Pancreas (tissue), 10 donors: ENCODE data around the gene PTTG1. TPM values are rescaled to one million over a fixed set of nuclear protein-coding genes. Genes with fewer than 3 reads are reported as not detected.
A peak's percentile ranks its signal among the peaks of the same experiment; 100 is the strongest.

Source experiments
- ATAC-seq, 4 donors: fragments of 200-7000 bp; cut with Tn5 transposase; one replicate each; pipeline versions ENCODE4 v1.8.0 to v1.9.1; 2020; ENCODE audit warnings: mild to moderate bottlenecking in 4 of 4, moderate library complexity in 4 of 4
- DNase-seq, 6 donors: peaks; one replicate each; pipeline ENCODE4 v3.0.0-alpha.2; 2020
- FAIRE-seq: peaks from 2 replicates; lab custom pipeline; 2012; peaks lifted over from hg19 to GRCh38; lab: Jason Lieb, UNC
- H3K27ac ChIP-seq, 4 donors: fragments of 200-600 bp; sonication (generic); 1 replicate in 3 of 4; 2 replicates in 1 of 4; pipeline versions ENCODE4 v1.5.0 to v1.8.0; 2020
- H3K27me3 ChIP-seq, 4 donors: fragments of 200-600 bp; one replicate each; pipeline ENCODE4 v1.8.0; 2021
- H3K36me3 ChIP-seq, 3 donors: fragments of 200-600 bp; sonication (generic) in 1 of 3; one replicate each; pipeline versions ENCODE4 v1.5.0 to v1.8.0; 2020 to 2021
- H3K4me1 ChIP-seq, 3 donors: fragments of 200-600 bp; one replicate each; pipeline ENCODE4 v1.8.0; 2021
- H3K4me3 ChIP-seq, 4 donors: fragments of 200-600 bp; sonication (generic) in 2 of 4; one replicate each; pipeline versions ENCODE4 v1.5.0 to v1.8.0; 2020 to 2021
- H3K9me3 ChIP-seq, 4 donors: fragments of 200-600 bp; one replicate each; pipeline ENCODE4 v1.8.0; 2021
- WGBS, 2 donors: extraction: QIAGEN DNeasy Blood & Tissue Kit; methylation state at CpG; one replicate each; pipeline ENCODE4 v1.1.7; 2013; 5-methylcytosine and 5-hydroxymethylcytosine counted together
- intact Hi-C, 3 donors: fragments of 100-400 bp; cut with DNase I; formaldehyde crosslinking; loops; one replicate each; pipeline versions ENCODE4 v1.11.1 to v1.14.2; 2022
- polyA plus RNA-seq, 2 donors: library from polyadenylated mRNA; stranded (reverse); fragments of 200-250 nt; gene quantifications; one replicate each; pipeline ENCODE4 v1.2.3, GENCODE V29; 2013
- total RNA-seq, 6 donors: library from RNA; stranded (reverse); fragmentation: NEBNext Ultra II Directional in 4 of 6; extraction: Animal tissue kit (Norgen Biotek cat#: 25700) in 4 of 6; gene quantifications; one replicate each; pipeline versions ENCODE4 v1.2.1 to v1.2.4, GENCODE V29; 2021 to 2023
- TF ChIP-seq, protein P1 (sequence below), 4 donors: fragments of 200-600 bp; sonication (generic) in 3 of 4; IDR thresholded peaks; one replicate each; pipeline versions ENCODE4 v1.5.0 to v1.8.0; 2021; ENCODE audit warnings: antibody characterized with exemption in 4 of 4
- donor health status: healthy with polysubstance abuse.
- donor health status: DM: no; HTN: no; CAD: no; lungs with moderate emphysema.
- donor health status: DM: no; HTN: no; CAD: no.
- donor health status: control.
- donor health status: control.
- donor health status: Bipolar disorder and iron deficiency.
- donor health status: DM: yes; HTN: yes; CAD: no.
- donor health status: DM: no; HTN: no; CAD: no.
- donor health status: DM: no; HTN: no; CAD: no.
- donor health status: DM: yes; HTN: yes; CAD: no.

Gene PTTG1
- total and polyA plus RNA-seq, 8 donors: 0.31 to 2.7 (median 1.3) TPM; not detected in 1

DNA sequence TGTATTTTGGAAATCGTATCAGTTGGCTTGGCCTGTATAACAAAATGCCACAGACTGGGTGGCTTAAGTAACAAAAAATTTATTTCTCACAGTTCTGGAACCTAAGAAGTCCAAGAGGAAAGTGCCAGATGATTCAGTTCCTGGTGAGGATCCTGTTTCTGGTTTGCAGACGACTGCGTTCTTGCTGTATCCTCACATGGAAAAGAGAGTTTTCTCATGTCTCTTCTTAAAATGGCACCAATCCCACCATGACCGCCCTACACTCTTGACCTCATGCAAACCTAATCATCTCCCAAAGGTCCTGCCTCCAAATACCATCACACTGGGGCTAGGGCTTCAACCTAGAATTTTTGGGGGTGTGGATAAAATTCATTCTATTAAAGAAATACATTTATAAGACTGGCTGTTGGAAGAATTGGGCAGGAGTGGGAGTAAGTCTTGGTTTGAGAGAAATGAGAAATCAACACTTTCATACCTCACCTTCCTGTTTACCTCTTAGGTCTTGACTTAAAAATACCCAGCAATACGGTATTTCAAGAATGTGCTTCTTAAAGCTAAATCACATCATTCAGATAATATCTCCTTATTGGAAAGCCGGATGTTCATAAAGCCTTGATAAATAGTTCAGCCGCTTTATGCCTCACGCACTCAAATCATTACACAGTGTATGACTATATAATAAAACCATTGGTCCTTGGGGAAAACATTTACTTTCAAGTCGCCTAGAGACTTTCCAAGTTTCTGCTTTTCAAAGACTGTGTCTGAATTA lies 28.7 kb downstream of the PTTG1 start:
- WGBS, 2 donors: 87 to 90% methylated on average over 9 of the region's 9 CpGs
- no peak for FAIRE-seq
- TF ChIP-seq, protein P1, sequence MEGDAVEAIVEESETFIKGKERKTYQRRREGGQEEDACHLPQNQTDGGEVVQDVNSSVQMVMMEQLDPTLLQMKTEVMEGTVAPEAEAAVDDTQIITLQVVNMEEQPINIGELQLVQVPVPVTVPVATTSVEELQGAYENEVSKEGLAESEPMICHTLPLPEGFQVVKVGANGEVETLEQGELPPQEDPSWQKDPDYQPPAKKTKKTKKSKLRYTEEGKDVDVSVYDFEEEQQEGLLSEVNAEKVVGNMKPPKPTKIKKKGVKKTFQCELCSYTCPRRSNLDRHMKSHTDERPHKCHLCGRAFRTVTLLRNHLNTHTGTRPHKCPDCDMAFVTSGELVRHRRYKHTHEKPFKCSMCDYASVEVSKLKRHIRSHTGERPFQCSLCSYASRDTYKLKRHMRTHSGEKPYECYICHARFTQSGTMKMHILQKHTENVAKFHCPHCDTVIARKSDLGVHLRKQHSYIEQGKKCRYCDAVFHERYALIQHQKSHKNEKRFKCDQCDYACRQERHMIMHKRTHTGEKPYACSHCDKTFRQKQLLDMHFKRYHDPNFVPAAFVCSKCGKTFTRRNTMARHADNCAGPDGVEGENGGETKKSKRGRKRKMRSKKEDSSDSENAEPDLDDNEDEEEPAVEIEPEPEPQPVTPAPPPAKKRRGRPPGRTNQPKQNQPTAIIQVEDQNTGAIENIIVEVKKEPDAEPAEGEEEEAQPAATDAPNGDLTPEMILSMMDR (IDR thresholded peaks at IDR 0.05): no peak
- H3K27ac ChIP-seq: no peak overlapping the region
- no peaks in the 10 kb centered on the region for H3K27me3 ChIP-seq
- intact Hi-C loops: no loop called here
- no peak overlapping the region for H3K4me3 ChIP-seq
- ATAC-seq: no peak
- H3K4me1 ChIP-seq: no peaks in the 10 kb centered on the region
- no peaks in the 10 kb centered on the region for H3K9me3 ChIP-seq
- no peaks in the 10 kb centered on the region for H3K36me3 ChIP-seq
- DNase-seq: no peak

DNA sequence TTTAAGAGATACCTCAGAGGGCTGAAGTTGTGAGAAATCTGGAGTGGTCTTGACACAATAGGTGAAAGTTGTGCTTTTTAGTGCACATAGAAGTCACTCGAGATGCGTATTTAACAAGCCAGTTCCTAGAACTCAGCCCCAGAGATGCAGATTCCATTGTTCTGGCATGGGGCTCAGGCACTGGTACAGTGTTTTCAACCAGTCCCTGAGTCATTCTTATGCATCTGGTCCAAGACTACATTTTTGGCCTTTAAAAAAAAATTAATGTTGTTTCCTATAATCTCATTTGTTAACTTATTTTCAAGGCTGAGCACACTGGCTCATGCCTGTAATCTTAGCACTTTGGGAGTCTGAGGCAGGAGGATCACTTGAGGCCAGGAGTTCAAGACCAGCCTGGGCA lies 29.6 kb downstream of the PTTG1 start:
- Histone ChIP-seq H3K36me3 (no peaks in the 10 kb centered on the region), H3K4me3 (no peak overlapping the region), H3K4me1 (no peaks in the 10 kb centered on the region), H3K9me3 (no peaks in the 10 kb centered on the region), H3K27ac (no peak overlapping the region), H3K27me3 (no peaks in the 10 kb centered on the region)
- FAIRE-seq (no peak), ATAC-seq (no peak), DNase-seq (no peak)
- intact Hi-C loops: no loop called here
- TF ChIP-seq, protein P1 (IDR thresholded peaks at IDR 0.05): no peak
- WGBS, 2 donors: 91% methylated on average over 2 of the region's 2 CpGs

DNA sequence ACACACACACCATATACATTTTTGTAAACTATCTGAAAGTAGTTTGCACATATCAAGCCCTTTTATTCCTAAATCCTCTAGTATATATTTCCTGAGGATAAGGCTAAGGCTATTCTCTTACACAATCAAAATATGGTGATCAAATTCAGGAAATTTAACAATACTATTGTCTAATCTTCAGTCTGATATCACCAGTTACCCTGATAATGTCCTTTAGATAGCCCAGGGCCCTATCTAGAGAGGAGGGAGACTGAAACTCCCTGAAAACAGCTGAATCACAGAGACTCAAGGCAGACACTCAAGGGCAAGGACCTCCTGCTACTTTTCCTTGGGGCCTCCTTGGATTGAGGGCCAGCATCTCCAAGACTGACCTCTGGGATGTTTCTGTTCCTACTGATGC lies 30.4 kb downstream of the PTTG1 start:
- ATAC-seq: no peak
- Histone ChIP-seq H3K27ac (no peak overlapping the region), H3K9me3 (no peaks in the 10 kb centered on the region), H3K4me3 (no peak overlapping the region), H3K36me3 (no peaks in the 10 kb centered on the region), H3K27me3 (no peaks in the 10 kb centered on the region), H3K4me1 (no peaks in the 10 kb centered on the region)
- no peak for DNase-seq
- intact Hi-C loops: no loop called here
- FAIRE-seq: no peak
- TF ChIP-seq, protein P1 (IDR thresholded peaks at IDR 0.05): no peak

GRCh38 chr5:160452795-160453194 lies 31.1 kb downstream of the PTTG1 start:
- H3K4me3 ChIP-seq: no peak overlapping the region
- no peaks in the 10 kb centered on the region for H3K9me3 ChIP-seq
- intact Hi-C loops: no loop called here
- no peaks in the 10 kb centered on the region for H3K4me1 ChIP-seq
- 62 to 69% methylated on average over 6 of the region's 6 CpGs for WGBS, 2 donors
- TF ChIP-seq, protein P1 (IDR thresholded peaks at IDR 0.05): no peak
- H3K36me3 ChIP-seq: no peaks in the 10 kb centered on the region
- FAIRE-seq: no peak
- H3K27me3 ChIP-seq: no peaks in the 10 kb centered on the region
- peak in 1 of 4 donors; percentile 39 for ATAC-seq
- no peak for DNase-seq
- no peak overlapping the region for H3K27ac ChIP-seq

- Histone ChIP-seq H3K27ac (no peak overlapping the region), H3K4me3 (no peak overlapping the region), H3K4me1 (no peaks in the 10 kb centered on the region), H3K27me3 (no peaks in the 10 kb centered on the region), H3K9me3 (no peaks in the 10 kb centered on the region), H3K36me3 (no peaks in the 10 kb centered on the region)
- DNase-seq (no peak), FAIRE-seq (no peak), ATAC-seq (no peak)
- TF ChIP-seq, protein P1 (IDR thresholded peaks at IDR 0.05): no peak
- intact Hi-C loops: no loop called here
- WGBS, 2 donors: 58 to 83% methylated on average over 1 of the region's 1 CpG
Measured at GRCh38 chr5:160453751-160454150, 32.1 kb downstream of the PTTG1 start.
